ENCODE data around the gene PXDN. TPM values are rescaled to one million over a fixed set of nuclear protein-coding genes. Genes with fewer than 3 reads are reported as not detected.

PXDN gene
- total and polyA plus RNA-seq, 2 donors (not counting 3 experiments of a cell fraction or from before 2014, with no cell fraction given), result 231 to 308 TPM

- intact Hi-C loops (cut with micrococcal nuclease) (loop anchor here (1.0 kb wide), 1 partner anchor 157 kb away; no protein-coding TSS in a partner anchor), dilution Hi-C loops (cut with MboI; ENCODE audit: extremely low pct_ligation_motif_present, low sequenced_read_pairs) (no loop called here)
- CTCF ChIA-PET, result interaction anchor here (1.5 to 4.8 kb wide), 7 partner anchors 19 to 199 kb away, joined by 3 to 137 read pairs (median 7); no protein-coding TSS in a partner anchor
- H3K4me3 ChIP-seq (replicated peaks in 1 of 3; ENCODE audit: insufficient read depth in 1 of 3, low read depth in 1 of 3, low read length in 3 of 3), result no peak overlapping the region
- no peaks in the 10 kb centered on the region for H3K9me3 ChIP-seq (replicated peaks; ENCODE audit: control insufficient read depth, insufficient read depth, low read length)
- H3K4me1 ChIP-seq (ENCODE audit: control insufficient read depth, extremely low read depth, insufficient read depth, low read length), result peaks cover 5% of the 10 kb centered on the region
- POLR2A ChIA-PET, result no interaction called here
- H3K36me3 ChIP-seq (ENCODE audit: control insufficient read depth in 2 of 2, extremely low read depth in 1 of 2, insufficient read depth in 2 of 2, low read length in 2 of 2), result no peaks in the 10 kb centered on the region
- no peak overlapping the region for H3K9ac ChIP-seq (replicated peaks; ENCODE audit: extremely low read depth, insufficient read depth, low read length)
- no peaks in the 10 kb centered on the region for H3K9me1 ChIP-seq (replicated peaks; ENCODE audit: control insufficient read depth, extremely low read depth, insufficient read depth, low read length)
- no peak overlapping the region for H3K27ac ChIP-seq (ENCODE audit: insufficient read depth, low read depth, low read length)
- TF ChIP-seq MYC (IDR thresholded peaks at IDR 0.05; ENCODE audit: low read depth, low read length) (no peak), EZH2 (IDR thresholded peaks at IDR 0.05; ENCODE audit: borderline replicate concordance, low read depth, low read length, severe bottlenecking) (no peak), MAX (IDR thresholded peaks at IDR 0.05; ENCODE audit: insufficient read depth, insufficient read length) (no peak), JUN (IDR thresholded peaks at IDR 0.05; ENCODE audit: borderline replicate concordance, insufficient read depth, insufficient read length, low read depth) (no peak), POLR2A (IDR thresholded peaks at IDR 0.05; ENCODE audit: low read depth, low read length) (no peak), POLR2AphosphoS5 (IDR thresholded peaks at IDR 0.05; ENCODE audit: insufficient read depth, low read depth, low read length) (no peak), GATA2 (IDR thresholded peaks at IDR 0.05; ENCODE audit: insufficient read depth, insufficient read length, low read depth, low read length) (no peak), CTCF (IDR thresholded peaks at IDR 0.05; ENCODE audit: extremely low read depth in 1 of 2, insufficient read depth in 1 of 2, low read depth in 1 of 2, low read length in 2 of 2) (no peak)
- no TSS peak for BruUV-seq (replicated peaks)
- H2AFZ ChIP-seq (ENCODE audit: low read depth, low read length), result no peak overlapping the region
- no peaks in the 10 kb centered on the region for H4K20me1 ChIP-seq (replicated peaks; ENCODE audit: control insufficient read depth, extremely low read depth, insufficient read depth, low read length)
- DNase-seq (ENCODE audit: low read depth, low spot score), result no peak
- no peak for FAIRE-seq
- no peaks in the 10 kb centered on the region for H3K79me2 ChIP-seq (ENCODE audit: control insufficient read depth, insufficient read depth, low read length)
- no peak overlapping the region for H3K4me2 ChIP-seq (ENCODE audit: insufficient read depth, low read length)
- peaks cover 0 to 4% of the 10 kb centered on the region in 2 experiments for H3K27me3 ChIP-seq (ENCODE audit: control insufficient read depth in 2 of 2, insufficient read depth in 2 of 2, low read length in 2 of 2)
Measured at GRCh38 chr2:1749489-1750119, 5.3 kb upstream of the PXDN start.
